HEK293 (cell line): ENCODE measurements around the gene WDR44.

Experiments used
- CTCF ChIP-seq: fragments of 450-650 bp; formaldehyde crosslinking; IDR thresholded peaks from 2 replicates; pipeline ENCODE4 v1.5.1; 2016; ENCODE audit warnings: missing biosample characterization, missing genetic modification characterization
- ZNF747 ChIP-seq: fragments of 450-650 bp; formaldehyde crosslinking; IDR thresholded peaks from 2 replicates; pipeline ENCODE4 v1.5.1; 2016; ENCODE audit warnings: missing biosample characterization, missing genetic modification characterization
- TF ChIP-seq, protein P1 (sequence below): fragments of 450-650 bp; formaldehyde crosslinking; IDR thresholded peaks from 2 replicates; pipeline ENCODE4 v1.5.1; 2016; ENCODE audit warnings: missing biosample characterization, missing genetic modification characterization

GRCh38 chrX:118484216-118484903, 138.5 kb downstream of the WDR44 start:
- TF ChIP-seq CTCF (tag by site-specific recombination), result no peak
- TF ChIP-seq ZNF747, result no peak
- TF ChIP-seq, protein P1, sequence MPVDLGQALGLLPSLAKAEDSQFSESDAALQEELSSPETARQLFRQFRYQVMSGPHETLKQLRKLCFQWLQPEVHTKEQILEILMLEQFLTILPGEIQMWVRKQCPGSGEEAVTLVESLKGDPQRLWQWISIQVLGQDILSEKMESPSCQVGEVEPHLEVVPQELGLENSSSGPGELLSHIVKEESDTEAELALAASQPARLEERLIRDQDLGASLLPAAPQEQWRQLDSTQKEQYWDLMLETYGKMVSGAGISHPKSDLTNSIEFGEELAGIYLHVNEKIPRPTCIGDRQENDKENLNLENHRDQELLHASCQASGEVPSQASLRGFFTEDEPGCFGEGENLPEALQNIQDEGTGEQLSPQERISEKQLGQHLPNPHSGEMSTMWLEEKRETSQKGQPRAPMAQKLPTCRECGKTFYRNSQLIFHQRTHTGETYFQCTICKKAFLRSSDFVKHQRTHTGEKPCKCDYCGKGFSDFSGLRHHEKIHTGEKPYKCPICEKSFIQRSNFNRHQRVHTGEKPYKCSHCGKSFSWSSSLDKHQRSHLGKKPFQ (tag by site-specific recombination), result no peak
